ENCODE results near the gene RASSF9.

- no peak for TF ChIP-seq EZH2 (IDR thresholded peaks at IDR 0.05; ENCODE audit: low read depth, unreplicated experiment)
- TF ChIP-seq, protein P1, sequence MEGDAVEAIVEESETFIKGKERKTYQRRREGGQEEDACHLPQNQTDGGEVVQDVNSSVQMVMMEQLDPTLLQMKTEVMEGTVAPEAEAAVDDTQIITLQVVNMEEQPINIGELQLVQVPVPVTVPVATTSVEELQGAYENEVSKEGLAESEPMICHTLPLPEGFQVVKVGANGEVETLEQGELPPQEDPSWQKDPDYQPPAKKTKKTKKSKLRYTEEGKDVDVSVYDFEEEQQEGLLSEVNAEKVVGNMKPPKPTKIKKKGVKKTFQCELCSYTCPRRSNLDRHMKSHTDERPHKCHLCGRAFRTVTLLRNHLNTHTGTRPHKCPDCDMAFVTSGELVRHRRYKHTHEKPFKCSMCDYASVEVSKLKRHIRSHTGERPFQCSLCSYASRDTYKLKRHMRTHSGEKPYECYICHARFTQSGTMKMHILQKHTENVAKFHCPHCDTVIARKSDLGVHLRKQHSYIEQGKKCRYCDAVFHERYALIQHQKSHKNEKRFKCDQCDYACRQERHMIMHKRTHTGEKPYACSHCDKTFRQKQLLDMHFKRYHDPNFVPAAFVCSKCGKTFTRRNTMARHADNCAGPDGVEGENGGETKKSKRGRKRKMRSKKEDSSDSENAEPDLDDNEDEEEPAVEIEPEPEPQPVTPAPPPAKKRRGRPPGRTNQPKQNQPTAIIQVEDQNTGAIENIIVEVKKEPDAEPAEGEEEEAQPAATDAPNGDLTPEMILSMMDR (conservative IDR thresholded peaks at IDR 0.05; ENCODE audit: low read depth in 2 of 2): no peak
- no peak for TF ChIP-seq JUNB (IDR thresholded peaks at IDR 0.05; ENCODE audit: unreplicated experiment)
- no peak for TF ChIP-seq POLR2AphosphoS5 (IDR thresholded peaks at IDR 0.05; ENCODE audit: low read depth)
- no peak for TF ChIP-seq EZH2phosphoT487 (IDR thresholded peaks at IDR 0.05; ENCODE audit: unreplicated experiment)
- no peak for TF ChIP-seq NANOG (IDR thresholded peaks at IDR 0.05; ENCODE audit: borderline replicate concordance)
- no peak for TF ChIP-seq REST (IDR thresholded peaks at IDR 0.05; ENCODE audit: unreplicated experiment)
Observed at GRCh38 chr12:85834378-85834777, 1.8 kb downstream of the RASSF9 start.

All from GM23338 (cell line).